Activated T-cell treated with anti-CD3 and anti-CD28 coated beads for 1 hour (primary cell): Measurements from ENCODE around the gene MTIF3.
"Not testable (repeated sequence)": the region's sequence is repeated elsewhere in the genome, so short reads cannot be mapped to it uniquely, and the experiment has no call there.

ENCODE experiments used
- DNase-seq: peaks from one replicate; pipeline ENCODE4 v3.0.0-alpha.2; 2020; ENCODE audit warnings: low read depth

The MTIF3 gene

DNA sequence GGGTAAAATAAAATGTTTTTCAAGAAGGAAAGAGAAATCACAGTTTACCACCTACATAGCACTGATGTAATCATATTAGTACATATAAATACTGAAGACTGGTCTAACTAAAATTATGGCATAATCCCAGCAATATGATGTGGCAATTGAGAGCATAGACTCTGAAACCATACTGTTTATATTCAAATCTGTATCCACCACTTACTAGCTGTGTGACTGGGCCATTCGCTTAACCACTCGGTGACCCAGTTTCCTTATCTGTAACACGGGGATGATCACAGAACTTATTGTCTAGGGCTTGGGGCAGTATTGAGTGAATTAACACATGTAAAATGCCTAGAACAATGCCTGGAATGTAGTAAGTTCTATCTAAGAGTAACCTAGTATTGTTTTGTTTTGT, 39.0 kb downstream of the MTIF3 start:
- no peak for DNase-seq

DNA sequence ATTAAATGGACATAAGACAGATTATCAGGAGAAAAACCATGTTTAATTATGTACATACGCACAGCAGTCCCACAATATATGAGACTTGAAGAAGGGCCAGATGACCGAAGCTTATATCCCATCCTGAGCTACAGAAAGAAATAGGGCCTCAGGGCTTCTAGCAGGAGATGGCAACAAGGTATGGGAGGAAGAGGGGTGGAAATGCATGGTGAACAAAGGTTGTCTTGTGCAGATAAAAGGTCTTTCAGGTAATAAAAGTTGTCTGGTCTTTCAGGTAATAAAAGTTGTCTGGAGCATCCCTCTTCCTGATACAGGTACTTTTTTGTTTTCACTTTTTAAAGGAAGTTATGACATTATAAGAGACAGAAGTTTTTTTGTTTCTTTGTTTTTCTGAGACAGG, 41.4 kb downstream of the MTIF3 start:
- DNase-seq = no peak

DNA sequence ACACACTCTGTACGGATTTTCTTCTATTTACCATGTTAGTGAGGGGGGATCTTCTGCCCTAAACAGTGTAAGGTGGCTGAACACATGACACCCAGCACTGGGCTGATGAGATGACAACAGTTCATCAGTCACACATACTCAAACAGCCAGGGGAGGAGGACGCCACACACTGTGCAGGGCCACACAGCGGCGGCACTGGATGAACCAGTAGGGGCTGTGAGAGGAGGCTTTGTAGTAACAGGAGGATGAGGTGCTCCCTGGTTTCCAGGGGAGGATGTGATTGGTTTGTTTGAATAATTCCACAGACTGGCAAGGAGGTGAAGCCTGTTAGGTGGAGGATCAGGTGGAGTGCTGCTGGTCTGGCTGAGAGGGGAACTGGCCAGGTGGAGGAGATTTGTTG, 42.3 kb downstream of the MTIF3 start:
- no peak for DNase-seq

DNA sequence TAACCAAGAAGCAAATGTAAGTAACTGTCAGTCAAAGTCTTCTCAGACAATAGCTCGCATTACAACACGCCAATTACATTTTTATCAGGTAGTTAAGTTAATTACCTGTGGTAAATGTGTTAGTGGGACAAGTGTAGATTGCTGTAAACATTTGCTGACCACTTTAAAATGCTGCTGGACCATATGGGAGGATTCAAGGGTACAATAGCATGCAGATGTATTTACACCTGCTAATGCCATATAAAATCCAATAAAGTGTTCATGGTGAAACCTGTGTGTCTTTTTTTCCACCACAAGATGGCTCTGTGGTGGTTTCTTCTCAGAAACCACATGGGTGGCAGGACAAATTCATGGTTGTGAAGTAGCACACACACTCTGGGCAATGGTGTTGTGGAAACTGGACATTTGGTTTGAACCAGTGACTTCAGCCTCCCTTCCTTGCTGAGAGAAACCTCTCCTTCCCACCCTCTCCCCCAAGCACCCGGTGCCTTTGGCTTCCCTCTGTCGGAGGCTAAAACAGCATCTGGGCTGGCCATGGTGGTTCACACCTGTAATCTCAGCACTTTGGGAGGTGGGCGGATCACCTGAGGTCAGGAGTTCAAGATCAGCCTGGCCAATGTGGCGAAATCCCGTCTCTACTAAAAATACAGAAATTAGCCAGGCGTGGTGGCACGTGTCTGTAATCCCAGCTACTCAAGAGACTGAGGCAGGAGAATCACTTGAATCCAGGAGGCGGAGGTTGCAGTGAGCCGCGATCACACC, 44.0 kb downstream of the MTIF3 start:
- DNase-seq = no peak

DNA sequence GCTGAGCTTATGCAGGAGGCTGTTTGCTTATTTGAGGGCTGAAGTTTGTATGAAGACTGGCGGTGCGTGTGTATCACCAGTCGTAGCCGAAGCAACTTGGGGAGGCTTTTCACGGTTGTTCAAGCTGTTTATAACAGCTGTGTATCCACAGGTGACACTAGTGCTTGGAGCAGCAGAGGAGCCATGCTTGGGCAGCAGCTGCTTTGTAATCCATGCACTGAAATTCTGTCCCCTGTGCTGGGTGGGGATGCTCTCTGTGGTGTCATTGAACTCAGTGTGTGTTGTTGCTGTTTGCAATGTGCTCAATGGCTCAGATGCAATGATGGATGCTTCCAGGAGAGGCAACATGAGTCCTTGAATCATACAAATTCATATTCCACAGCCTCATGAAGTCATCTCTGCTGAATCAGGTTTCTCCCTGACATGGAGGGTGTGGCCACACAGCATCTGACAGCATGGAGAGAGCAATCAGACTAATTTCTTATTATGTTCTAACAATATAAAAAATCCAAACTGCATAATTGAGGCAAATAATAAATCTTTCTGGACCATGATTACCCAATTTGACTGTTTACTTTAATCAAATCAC, 44.7 kb downstream of the MTIF3 start:
- no peak for DNase-seq

DNA sequence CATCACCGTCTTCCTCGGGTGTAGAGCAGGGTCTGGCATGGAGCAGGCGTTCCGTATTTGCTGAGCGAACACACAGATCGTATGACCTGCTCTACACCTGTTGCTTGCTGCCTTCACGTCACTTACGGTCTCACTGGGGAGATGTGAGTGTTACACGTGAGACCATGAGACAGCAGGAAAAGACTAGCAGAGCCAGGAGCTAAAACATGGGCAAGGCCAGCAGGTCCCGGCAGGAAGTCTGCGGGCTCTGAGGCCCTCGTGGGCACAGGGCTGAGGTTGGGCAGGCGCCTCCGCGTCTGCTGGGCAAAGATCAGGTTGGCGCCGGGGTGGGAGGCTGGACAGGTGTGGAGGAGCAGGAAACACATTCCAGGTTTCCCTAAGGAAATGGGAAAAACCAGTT, 45.7 kb downstream of the MTIF3 start:
- no peak for DNase-seq

DNA sequence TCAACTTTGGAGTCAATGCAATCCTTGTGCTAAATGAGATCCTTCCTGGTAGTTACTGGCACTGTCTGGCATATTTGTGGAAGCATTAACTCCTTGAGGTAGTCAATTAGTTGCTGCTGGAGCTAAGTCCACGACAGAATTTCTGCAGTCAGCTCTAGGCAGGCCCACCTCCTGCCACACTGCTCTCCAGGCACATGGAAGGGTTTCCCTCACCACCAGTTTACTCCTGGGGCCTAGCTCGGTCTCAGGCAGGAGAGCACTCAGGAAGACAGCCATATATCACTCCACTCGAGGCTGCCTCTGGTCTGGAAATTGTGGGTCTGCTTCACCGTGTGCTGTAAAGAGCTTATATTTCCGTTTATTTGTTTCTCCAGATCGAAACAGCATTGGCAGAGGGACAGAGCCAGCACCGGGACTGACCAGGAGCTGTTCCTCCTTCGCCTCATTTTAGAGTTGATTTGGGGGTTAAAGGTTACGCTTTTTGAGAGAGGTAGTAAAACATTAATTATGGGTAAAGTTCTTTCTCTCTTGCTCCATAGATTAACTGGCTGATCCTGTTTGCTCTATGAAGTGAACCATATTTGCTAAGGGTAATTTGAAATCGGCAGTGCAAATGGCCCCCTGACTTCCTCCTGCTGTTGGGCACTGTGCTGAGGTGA, 46.5 kb downstream of the MTIF3 start:
- DNase-seq = no peak

DNA sequence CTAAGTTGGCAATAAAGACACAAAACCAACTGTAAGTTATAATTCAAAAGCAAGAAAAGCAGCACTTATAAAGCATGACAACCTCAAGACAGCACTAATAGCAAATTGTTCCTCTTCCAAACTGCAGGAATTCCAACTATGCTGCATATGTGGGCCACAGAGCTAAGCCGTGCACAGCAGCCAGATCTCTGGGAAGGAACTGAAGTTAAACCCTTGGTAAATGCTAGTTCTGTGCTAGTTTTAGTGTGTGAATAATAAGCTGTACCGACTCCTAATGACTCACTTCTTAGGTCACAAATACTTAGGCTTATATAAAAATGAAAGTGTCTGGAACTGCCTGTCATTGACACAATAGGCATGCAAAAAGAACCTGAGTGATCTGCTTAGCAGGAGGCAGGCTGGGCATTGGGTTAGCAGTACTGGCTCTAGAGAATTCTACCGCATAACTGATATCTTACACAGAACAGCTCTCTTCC, 47.1 kb downstream of the MTIF3 start:
- DNase-seq = no peak

DNA sequence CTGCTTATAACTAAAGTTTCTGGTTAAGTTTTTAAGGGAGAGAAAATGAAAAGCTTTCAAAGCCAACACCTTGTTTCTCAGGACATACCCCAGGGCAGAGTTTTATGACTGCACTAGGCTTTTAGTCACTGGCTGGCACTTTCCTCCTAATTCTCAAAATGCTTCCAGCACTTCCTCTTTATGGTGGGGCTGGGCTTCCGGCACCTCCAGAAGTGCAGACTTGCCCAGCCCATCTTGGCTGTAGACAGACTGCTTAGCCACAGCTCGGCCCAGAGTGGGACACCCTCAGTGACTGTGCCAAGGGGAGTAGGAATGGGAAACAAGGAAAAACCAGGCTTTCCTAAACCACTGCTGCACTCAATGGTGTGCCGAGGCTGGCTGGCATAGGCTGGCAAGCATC, 49.2 kb downstream of the MTIF3 start:
- DNase-seq = no peak

DNA sequence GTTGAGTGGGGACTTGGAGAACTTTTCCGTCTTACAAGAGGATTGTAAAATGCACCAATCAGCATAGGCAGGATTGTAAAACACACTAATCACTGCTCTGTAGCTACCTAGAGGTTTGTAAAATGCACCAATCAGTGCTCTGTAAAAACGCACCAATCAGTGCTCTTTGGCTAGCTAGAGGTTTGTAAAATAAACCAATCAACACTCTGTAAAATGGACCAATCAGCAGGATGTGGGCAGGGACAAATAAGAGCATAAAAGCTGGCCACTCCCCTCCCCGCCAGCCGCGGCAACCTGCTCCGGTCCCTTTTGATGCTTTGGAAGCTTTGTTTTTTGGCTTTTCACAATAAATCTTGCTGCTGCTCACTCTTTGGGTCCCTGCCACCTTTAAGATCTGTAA, 50.0 kb downstream of the MTIF3 start:
- DNase-seq = not testable (repeated sequence)

DNA sequence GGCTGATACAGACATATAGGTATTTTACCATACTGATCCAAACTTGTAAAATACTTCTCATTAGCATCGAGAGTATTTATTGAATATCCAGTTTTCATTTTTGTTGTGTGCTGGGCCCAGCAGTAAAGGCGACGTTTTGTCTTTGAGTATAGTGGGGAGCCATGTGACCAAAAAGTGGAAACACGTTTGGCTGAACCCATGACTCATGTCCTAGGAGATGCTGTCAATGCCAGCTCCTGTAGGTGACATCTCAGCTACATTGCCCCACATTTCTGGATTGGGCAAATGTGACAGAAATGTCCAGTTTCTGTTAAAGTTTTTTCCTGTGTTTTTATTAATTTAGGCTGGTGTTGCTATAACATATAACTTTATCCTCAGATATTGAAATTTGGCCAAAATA, 52.0 kb downstream of the MTIF3 start:
- no peak for DNase-seq

DNA sequence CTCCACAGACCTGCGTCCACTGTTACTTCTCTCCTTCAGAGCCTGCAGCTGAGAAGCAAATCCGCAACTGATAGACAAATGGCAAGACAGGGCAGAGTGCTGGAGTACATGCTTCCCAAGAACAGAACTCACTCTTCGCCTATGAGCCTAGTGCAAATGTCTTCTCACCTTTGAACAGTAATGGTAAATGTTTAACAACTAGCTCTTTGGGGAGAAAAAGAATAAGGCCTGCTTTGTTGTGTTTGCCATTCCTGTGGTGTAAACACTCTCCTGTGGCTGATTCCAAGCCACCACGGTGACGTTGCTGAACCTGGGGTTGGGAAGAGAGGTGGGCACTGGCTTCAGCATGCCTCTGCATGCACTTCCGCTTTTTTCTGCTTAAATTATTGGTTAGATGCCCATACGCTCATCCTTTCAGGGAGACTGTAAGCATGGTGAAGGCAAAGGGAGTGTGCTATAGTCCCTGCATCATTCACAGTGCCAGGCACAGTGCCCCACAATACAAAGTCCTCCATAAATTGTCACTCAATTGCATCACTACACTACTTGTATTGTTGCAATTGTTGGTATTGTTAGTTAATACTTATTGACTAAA, 54.0 kb downstream of the MTIF3 start:
- no peak for DNase-seq

DNA sequence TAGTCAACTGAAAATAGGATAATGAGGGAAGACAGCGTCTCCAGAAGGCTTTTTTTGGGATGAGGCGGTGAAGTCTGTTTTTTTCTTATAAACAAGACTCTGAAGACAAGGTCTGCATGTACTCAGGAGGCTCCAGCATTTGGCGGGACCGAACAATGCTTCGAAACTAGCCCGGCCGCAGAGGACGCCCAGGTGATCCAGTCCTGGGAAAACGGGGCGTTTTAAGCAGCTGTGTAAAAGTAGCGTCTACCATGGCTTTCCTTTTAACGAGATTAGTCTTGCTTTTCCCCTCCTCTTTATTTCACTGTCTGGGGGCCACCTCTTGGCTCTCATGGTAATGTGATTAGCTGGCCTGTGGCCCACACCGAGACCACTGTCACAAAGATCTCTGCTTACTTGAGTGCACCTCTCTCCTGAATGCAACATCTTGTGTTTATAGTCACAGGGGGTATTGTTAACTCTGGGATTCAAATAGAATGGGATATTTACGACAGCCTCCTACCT, 55.3 kb downstream of the MTIF3 start:
- no peak for DNase-seq

DNA sequence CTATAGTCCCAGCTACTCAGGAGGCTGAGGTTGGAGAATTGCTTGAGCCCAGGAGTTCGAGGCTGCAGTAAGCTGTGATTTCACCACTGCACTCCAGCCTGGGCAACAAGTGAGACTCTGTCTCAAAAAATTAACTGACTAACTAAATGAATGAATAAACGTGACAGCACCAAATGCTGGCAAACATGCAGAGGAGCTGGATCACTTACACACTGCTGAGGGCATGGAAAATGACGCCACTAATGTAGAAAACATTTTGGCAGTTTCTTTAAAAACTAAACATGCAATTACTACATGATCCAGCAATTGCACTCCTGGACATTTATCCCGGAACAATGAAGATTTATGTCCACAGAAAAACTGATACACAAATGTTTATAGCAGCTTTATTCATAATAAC, 57.3 kb downstream of the MTIF3 start:
- DNase-seq = no peak

DNA sequence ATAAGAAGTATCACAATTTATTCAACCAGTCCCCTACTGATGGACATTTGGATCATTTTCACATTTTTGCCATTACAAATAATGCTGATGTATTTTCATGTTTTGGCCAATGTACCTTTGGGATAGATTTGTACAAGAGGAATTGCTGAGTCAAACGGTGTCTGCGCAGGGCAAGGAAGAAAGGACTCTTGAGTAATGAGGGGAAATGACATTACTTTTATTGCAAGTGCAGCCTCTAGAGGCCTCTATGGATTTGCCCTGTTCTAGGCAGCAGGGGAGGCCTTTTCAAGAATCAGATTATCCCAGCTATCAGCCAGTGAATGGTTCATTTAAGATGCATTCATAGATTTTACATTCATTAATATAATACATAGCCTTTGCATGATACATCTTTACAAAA, 58.9 kb downstream of the MTIF3 start:
- DNase-seq = no peak

DNA sequence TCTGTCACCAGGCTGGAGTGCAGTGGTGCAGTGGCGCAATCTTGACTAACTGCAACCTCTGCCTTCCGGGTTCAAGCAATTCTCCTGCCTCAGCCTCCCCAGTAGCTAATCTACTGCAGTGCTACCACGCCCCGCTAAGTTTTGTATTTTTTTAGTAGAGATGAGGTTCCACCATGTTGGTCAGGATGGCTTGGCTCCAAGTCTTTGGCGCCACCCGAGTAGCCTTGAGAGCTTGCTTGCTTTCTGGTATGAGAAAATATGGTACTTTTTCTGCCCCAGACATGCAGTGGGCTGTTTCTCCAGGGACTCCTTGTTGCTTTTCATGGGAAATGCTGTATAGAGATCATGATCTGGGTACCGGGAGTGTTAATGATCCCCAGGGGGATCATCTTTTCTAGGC, 60.5 kb downstream of the MTIF3 start:
- no peak for DNase-seq

DNA sequence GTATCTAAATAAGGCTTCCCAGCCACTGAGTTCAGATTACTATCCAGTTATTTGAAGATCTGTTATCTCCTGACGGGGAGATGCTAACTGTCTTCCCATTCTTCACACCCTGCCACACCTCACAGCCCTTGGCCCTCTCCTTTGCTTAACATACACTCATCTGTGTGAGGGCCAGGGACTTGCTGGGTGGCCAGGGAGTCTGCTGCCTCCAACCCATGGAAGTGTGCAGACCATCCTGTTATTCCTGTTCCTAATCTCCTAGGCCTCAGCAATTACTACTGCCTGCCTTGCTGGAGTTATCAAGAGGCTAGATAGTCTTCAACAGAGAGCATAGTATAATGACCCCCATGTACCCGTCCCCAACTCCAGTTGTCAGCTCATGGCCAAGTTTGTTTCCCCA, 62.1 kb downstream of the MTIF3 start:
- DNase-seq = no peak
